Fibroblast of lung (primary cell): Measurements from ENCODE around the gene FAM25C.
"Not testable (repeated sequence)": the region's sequence is repeated elsewhere in the genome, so short reads cannot be mapped to it uniquely, and the experiment has no call there.

Experiments used
- CTCF ChIP-seq, 2 donors: IDR thresholded peaks in 1 of 2; conservative IDR thresholded peaks in 1 of 2; 1 replicate in 1 of 2; 2 replicates in 1 of 2; pipeline ENCODE4 v1.5.1; 2011 to 2012; ENCODE audit warnings: low read length in 2 of 2, control low read depth in 1 of 2, inconsistent platforms in 1 of 2, low read depth in 1 of 2, mild to moderate bottlenecking in 1 of 2
- EZH2 ChIP-seq: IDR thresholded peaks from 2 replicates; pipeline ENCODE4 v1.5.1; 2012; ENCODE audit warnings: low read length, control low read depth, mild to moderate bottlenecking; ENCODE audit errors: missing control alignments

- not testable (repeated sequence) for TF ChIP-seq CTCF (conservative IDR thresholded peaks at IDR 0.05 in 1 of 2, IDR thresholded peaks at IDR 0.05 in 1 of 2; ENCODE audit: low read depth in 1 of 2, low read length in 2 of 2); EZH2
Measured at GRCh38 chr10:47970047-47970446, 29.5 kb downstream of the FAM25C start.
